Coronary artery (tissue), 2 donors: ENCODE data around the gene RALGPS1.

Source experiments
- DNase-seq: peaks from one replicate; pipeline ENCODE4 v3.0.0-alpha.2; 2017; ENCODE audit warnings: low spot score
- H3K27ac ChIP-seq, 2 donors: fragments of 200-600 bp; sonication (generic); one replicate each; pipeline ENCODE4 v1.5.1; 2016 to 2019
- H3K4me3 ChIP-seq: fragments of 200-600 bp; sonication (generic); 2 replicates; pipeline ENCODE4 v1.5.1; 2016; ENCODE audit warnings: mild to moderate bottlenecking, moderate library complexity
- TF ChIP-seq, protein P1 (sequence below): fragments of 200-600 bp; sonication (generic); IDR thresholded peaks from one replicate; pipeline ENCODE4 v1.5.1; 2019; ENCODE audit warnings: antibody characterized with exemption

RALGPS1 gene

DNA sequence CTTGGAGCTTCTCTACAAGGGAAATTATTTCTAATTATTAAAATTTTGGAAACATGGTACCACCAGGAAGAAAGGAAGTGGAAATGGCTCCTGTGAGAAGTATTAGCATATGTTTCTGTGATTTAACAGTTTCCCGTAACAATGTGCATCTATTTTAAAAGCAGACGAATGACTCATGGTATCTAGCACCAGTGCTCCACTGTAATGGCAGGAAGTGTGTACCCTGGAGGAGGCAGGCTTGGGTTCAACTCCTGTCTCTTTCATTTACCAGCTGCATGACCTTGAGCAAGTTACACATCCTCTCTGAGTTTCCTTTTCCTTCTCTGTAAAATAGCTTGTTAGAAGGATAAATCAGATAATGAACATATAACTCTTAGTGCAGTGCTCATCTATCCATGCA is 248.8 kb downstream of the RALGPS1 start:
- TF ChIP-seq, protein P1, sequence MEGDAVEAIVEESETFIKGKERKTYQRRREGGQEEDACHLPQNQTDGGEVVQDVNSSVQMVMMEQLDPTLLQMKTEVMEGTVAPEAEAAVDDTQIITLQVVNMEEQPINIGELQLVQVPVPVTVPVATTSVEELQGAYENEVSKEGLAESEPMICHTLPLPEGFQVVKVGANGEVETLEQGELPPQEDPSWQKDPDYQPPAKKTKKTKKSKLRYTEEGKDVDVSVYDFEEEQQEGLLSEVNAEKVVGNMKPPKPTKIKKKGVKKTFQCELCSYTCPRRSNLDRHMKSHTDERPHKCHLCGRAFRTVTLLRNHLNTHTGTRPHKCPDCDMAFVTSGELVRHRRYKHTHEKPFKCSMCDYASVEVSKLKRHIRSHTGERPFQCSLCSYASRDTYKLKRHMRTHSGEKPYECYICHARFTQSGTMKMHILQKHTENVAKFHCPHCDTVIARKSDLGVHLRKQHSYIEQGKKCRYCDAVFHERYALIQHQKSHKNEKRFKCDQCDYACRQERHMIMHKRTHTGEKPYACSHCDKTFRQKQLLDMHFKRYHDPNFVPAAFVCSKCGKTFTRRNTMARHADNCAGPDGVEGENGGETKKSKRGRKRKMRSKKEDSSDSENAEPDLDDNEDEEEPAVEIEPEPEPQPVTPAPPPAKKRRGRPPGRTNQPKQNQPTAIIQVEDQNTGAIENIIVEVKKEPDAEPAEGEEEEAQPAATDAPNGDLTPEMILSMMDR, result no peak
- H3K27ac ChIP-seq, result no peak overlapping the region
- no peak overlapping the region for H3K4me3 ChIP-seq
- no peak for DNase-seq

DNA sequence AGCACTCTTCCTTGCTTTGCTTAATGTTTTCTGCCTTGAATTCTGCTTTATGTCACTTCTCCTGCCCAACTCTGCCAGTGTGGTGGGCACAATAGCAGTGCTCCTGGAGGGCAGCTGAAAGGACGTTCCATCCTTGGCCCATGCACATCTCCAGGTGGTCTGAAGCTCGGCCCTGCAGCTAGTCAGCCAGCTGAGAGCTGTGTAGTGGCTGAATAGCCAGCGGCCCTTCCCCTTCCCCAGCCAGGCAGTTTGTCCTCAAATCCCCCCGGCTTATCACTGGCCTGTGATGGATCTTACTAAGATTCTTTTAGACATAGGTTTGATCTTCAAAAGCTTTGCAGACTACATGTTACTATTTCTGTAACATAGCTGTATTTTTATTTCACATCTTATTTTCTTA is 250.5 kb downstream of the RALGPS1 start:
- no peak overlapping the region for H3K27ac ChIP-seq
- no peak overlapping the region for H3K4me3 ChIP-seq
- TF ChIP-seq, protein P1, result no peak
- DNase-seq, result no peak

DNA sequence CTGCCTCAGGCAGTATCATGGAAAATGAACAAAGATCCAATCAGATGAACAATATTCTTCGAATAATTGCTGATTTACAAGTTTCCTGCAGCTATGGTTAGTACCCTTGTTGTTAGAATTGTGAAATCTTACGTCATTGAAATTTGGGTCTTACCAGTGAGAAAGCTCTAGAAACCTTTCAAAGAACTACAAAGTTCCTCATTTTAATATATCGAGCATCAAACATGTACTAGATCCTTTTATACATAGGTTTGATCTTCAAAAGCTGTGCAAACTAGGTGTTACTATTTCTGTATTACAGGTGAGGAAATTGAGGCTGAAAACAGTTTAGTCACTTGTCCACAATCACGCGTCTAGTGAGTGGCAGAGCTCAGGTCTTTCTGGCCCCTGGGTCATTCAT is 251.5 kb downstream of the RALGPS1 start:
- H3K4me3 ChIP-seq, result no peak overlapping the region
- TF ChIP-seq, protein P1, result no peak
- H3K27ac ChIP-seq, result no peak overlapping the region
- DNase-seq, result no peak

DNA sequence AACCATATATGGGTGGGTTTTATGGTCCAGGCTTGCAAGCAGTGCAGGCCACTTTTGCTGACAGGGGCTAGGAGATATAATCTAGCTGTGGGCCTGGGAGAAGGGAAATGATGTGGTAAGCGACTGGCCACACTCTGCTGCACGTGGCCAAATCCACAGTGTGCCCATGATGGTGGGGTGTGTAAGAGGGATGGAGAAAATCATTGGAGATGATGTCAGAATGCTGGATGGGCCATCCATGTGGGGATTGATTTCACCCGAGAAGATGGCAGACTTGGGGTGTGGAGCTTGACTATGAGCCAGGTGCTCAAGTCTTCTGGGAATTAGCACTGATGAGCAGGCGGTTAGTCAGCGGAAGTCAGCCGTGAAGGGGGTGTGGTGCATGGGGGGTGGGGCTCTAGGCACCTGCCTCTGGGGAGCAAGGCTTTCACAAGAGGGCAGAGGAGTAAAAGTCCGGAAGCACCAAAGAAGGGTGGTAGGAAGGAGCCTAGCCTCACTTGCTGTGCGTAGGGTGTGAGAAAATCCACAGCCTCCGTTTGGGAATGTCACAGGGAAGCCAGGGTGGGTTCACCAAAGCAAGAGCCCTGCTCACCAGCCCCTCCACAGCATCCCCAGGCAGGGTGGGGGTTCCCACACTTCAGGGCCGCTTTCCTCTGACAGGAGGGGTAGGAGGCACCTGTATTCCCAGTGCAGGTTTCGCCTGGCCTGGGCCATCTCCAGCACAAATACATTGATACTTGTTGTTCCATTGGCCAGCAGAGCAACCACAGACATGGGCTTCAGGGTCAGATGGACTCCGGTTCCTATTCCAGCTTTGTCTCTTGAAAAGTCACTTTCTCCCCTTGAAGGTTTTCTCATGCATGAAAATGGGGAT is 252.3 kb downstream of the RALGPS1 start:
- TF ChIP-seq, protein P1, result no peak
- DNase-seq, result peak; percentile 65
- Histone ChIP-seq H3K27ac (no peak overlapping the region), H3K4me3 (no peak overlapping the region)

DNA sequence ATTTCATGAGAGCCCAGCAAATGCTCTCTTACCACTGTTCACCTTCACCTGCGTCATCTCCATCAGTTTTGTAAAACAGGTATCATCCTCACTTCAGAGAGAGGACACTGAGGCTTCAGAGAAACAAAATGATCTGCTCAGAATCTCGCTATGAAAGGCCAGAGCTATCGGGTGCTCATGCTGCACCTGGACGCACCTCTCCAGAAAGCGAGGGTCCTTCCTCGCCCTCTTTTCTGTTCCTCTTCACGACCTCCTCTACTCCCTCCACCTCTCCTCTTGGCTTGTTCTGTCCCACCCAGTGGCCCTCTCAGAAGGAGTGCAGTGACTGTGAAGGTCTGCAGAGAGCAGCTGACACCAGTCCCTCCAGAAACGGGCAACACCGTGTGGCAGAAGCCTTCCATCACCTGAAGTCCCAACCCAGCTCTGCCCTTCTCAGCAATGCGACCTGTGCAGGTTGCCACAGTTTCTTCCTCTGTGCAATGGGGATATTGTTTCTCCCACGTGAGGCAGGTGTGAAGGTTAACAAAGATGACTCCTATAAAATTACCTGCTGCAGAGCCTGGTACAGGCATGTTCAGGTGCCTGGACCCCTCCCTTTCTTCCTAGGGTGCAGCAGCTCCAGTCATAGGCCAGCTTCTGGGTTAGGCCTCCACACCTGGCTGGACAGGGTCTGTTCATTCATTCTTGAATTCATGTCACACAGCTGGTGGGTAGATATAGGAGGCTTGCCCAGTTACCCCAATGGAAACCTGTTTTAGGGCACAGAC is 253.2 kb downstream of the RALGPS1 start:
- H3K4me3 ChIP-seq, result no peak overlapping the region
- TF ChIP-seq, protein P1, result no peak
- DNase-seq, result no peak
- no peak overlapping the region for H3K27ac ChIP-seq

DNA sequence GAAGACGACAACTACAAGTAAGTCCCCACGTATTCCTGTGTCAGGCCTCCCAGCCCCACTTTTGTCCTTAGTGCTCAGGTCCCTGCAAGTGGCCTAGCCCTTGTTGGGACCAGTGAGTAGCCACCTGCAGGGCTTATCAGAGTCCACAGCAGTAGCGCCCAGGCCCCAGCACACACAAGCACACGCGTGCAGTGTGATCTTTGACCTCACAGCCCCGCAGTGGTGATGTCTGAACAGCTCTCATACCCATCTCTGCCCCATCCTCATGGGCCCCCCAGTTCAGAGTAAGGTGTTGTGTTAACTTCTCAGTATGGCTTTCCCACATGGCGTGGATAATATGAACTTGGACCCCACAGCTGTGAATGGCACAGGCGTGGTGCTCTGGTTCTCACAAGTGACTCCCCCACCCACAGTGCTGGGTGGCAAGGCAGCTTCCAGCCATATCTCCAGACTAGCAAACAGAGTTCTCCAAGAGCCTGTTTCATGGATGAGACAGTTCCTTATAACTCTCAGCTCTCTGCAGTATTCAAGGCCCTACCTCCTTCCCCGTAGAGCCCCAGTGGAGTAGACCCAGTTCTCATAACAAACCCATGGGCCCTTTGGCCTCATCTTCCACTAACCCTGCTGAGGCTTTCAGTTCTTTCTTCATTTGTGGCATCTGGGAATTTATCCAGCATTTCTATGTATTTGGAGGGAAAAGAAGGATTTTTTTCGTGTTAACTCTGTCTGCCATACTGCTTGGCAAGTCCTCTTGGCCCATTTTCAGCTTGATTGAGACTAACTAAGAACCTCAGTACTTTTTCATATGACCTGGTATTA is 254.4 kb downstream of the RALGPS1 start:
- Histone ChIP-seq H3K4me3 (no peak overlapping the region), H3K27ac (no peak overlapping the region)
- DNase-seq, result no peak
- TF ChIP-seq, protein P1, result no peak
